Brain microvascular endothelial cell (primary cell): Measurements from ENCODE around the gene P2RY13.

Source experiments
- DNase-seq: peaks from one replicate; pipeline ENCODE4 v3.0.0-alpha.2; 2020
- H3K27ac ChIP-seq: fragments of 250-450 bp; sonication (Bioruptor Pico); 2 replicates; pipeline ENCODE4 v1.5.1; 2020; ENCODE audit warnings: mild to moderate bottlenecking, moderate library complexity
- H3K27me3 ChIP-seq: fragments of 250-450 bp; sonication (Bioruptor Pico); replicated peaks from 2 replicates; pipeline ENCODE4 v1.5.1; 2020; ENCODE audit warnings: mild to moderate bottlenecking
- H3K36me3 ChIP-seq: fragments of 250-450 bp; sonication (Bioruptor Pico); replicated peaks from 2 replicates; pipeline ENCODE4 v1.5.1; 2020; ENCODE audit warnings: mild to moderate bottlenecking
- H3K4me3 ChIP-seq: 2 replicates; pipeline ENCODE4 v1.5.1; 2011; ENCODE audit warnings: low read depth, mild to moderate bottlenecking, control low read depth, low read length, moderate library complexity
- in situ Hi-C: cut with HindIII; loops from 2 replicates; pipeline ENCODE4 v1.10.0; 2017; ENCODE audit warnings: low sequenced_read_pairs, low pct_ligation_motif_present
- TF ChIP-seq, protein P1 (sequence below): IDR thresholded peaks from 2 replicates; pipeline ENCODE4 v1.5.1; 2011; ENCODE audit warnings: low read depth, mild to moderate bottlenecking, moderate library complexity, low read length, control low read depth, inconsistent platforms; ENCODE audit errors: missing control alignments

The P2RY13 gene

DNA sequence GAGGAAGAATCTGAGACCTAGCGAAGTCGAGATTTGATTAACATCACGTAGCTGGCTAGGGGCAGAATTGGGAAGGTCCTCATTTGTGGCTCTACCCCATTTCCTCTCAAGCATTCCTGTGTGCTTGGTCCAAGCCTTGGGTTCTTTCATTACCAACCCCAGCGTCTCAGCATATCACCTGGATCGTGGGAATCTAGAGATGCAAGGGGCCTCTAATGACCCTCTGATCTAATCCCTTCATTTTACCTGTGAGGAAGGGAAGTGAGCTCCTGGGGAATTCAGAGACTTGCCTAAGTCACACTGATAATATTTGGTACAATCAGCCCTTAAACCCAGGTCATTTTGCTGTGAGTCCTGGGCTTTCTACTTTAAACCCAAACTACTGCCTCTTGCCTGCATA is 14.8 kb downstream of the P2RY13 start:
- no peak overlapping the region for H3K4me3 ChIP-seq
- H3K27me3 ChIP-seq: no peaks in the 10 kb centered on the region
- no peak for DNase-seq
- H3K36me3 ChIP-seq: no peaks in the 10 kb centered on the region
- in situ Hi-C loops: no loop called here
- H3K27ac ChIP-seq: no peak overlapping the region
- TF ChIP-seq, protein P1, sequence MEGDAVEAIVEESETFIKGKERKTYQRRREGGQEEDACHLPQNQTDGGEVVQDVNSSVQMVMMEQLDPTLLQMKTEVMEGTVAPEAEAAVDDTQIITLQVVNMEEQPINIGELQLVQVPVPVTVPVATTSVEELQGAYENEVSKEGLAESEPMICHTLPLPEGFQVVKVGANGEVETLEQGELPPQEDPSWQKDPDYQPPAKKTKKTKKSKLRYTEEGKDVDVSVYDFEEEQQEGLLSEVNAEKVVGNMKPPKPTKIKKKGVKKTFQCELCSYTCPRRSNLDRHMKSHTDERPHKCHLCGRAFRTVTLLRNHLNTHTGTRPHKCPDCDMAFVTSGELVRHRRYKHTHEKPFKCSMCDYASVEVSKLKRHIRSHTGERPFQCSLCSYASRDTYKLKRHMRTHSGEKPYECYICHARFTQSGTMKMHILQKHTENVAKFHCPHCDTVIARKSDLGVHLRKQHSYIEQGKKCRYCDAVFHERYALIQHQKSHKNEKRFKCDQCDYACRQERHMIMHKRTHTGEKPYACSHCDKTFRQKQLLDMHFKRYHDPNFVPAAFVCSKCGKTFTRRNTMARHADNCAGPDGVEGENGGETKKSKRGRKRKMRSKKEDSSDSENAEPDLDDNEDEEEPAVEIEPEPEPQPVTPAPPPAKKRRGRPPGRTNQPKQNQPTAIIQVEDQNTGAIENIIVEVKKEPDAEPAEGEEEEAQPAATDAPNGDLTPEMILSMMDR: no peak

- Histone ChIP-seq H3K27me3 (no peaks in the 10 kb centered on the region), H3K4me3 (no peak overlapping the region), H3K36me3 (no peaks in the 10 kb centered on the region), H3K27ac (no peak overlapping the region)
- in situ Hi-C loops: no loop called here
- no peak for DNase-seq
- TF ChIP-seq, protein P1: no peak
Observed at GRCh38 chr3:151314137-151314536, 15.2 kb downstream of the P2RY13 start.

GRCh38 chr3:151312972-151313371 is 16.4 kb downstream of the P2RY13 start:
- no peak for DNase-seq
- in situ Hi-C loops: no loop called here
- H3K4me3 ChIP-seq: no peak overlapping the region
- no peaks in the 10 kb centered on the region for H3K27me3 ChIP-seq
- TF ChIP-seq, protein P1: no peak
- no peaks in the 10 kb centered on the region for H3K36me3 ChIP-seq
- H3K27ac ChIP-seq: no peak overlapping the region

DNA sequence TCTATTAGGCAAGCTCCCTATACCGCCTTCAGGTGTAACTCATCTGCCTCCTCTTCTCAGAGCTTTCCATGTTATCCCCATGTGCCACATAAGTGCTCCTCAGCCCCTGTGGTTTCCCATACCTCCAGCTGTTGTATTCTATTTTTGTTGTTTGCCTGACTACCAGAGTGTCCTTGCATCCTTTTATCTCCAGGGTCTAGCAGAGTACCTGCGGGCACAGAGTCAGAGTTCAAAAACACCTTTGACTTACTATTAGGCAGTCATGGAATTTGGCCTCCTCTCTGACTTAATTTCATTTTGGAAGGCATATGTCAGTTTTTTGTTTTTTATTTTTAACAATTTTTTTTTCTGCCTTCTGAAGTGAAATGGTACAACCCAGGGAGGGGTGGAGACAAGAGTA is 19.8 kb downstream of the P2RY13 start:
- in situ Hi-C loops: no loop called here
- no peak overlapping the region for H3K4me3 ChIP-seq
- TF ChIP-seq, protein P1: no peak

GRCh38 chr3:151307583-151308488 is 21.5 kb downstream of the P2RY13 start:
- Histone ChIP-seq H3K27ac (no peak overlapping the region), H3K4me3 (no peak overlapping the region), H3K27me3 (no peaks in the 10 kb centered on the region), H3K36me3 (no peaks in the 10 kb centered on the region)
- in situ Hi-C loops: no loop called here
- DNase-seq: no peak
- TF ChIP-seq, protein P1: no peak

More for the DNA sequence above, 19.8 kb downstream of the P2RY13 start:
- Histone ChIP-seq H3K27me3 (no peaks in the 10 kb centered on the region), H3K27ac (no peak overlapping the region), H3K36me3 (no peaks in the 10 kb centered on the region)
- DNase-seq: no peak
